ENCODE data around the gene CDC45.

DNA sequence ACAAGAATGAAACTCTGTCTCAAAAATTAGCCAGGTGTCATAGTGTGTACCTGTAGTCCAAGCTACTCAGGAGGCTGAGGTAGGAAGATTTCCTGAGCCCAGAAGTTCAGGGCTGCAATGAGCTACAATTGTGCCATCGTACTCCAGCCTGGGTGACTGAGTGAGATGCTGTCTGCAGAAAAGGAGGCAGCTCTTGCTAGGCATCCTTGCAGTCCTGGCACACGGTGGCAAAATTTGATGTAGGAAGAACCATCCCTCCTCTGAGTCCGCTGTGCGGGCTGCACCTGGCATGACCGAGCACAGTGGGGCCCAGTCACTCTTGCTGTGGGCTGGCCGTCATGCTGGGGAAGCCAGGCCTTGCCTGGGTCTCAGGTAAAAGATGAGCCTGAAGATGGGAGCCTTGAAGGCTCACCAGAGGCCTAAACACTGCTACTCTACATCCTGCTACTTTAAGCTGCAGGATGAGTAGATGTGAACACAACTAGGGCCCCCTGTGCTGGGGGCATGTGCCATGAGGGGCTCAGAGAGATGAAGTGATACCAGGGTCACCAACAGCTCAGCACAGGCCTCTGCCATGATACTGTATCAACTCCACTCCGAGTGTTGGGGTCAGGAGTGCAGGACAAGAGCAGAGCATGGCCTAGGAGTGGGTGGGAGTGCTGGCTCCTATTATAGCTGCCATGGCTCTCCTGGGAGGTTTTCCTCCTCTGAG is 18.6 kb downstream of the CDC45 start:
- TF ChIP-seq EZH2 (IDR thresholded peaks at IDR 0.05; ENCODE audit: low read depth): no peak
- TF ChIP-seq, protein P1, sequence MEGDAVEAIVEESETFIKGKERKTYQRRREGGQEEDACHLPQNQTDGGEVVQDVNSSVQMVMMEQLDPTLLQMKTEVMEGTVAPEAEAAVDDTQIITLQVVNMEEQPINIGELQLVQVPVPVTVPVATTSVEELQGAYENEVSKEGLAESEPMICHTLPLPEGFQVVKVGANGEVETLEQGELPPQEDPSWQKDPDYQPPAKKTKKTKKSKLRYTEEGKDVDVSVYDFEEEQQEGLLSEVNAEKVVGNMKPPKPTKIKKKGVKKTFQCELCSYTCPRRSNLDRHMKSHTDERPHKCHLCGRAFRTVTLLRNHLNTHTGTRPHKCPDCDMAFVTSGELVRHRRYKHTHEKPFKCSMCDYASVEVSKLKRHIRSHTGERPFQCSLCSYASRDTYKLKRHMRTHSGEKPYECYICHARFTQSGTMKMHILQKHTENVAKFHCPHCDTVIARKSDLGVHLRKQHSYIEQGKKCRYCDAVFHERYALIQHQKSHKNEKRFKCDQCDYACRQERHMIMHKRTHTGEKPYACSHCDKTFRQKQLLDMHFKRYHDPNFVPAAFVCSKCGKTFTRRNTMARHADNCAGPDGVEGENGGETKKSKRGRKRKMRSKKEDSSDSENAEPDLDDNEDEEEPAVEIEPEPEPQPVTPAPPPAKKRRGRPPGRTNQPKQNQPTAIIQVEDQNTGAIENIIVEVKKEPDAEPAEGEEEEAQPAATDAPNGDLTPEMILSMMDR (conservative IDR thresholded peaks at IDR 0.05): no peak
